GM18508 (cell line): Measurements from ENCODE around the gene NEK5.

ENCODE experiments used
- ATAC-seq: cut with Tn5 transposase; IDR thresholded peaks from one replicate; pipeline ENCODE4 v1.9.1; 2021; ENCODE audit warnings: moderate number of reproducible peaks; ENCODE audit not compliant: insufficient read depth, unreplicated experiment

NEK5 gene

DNA sequence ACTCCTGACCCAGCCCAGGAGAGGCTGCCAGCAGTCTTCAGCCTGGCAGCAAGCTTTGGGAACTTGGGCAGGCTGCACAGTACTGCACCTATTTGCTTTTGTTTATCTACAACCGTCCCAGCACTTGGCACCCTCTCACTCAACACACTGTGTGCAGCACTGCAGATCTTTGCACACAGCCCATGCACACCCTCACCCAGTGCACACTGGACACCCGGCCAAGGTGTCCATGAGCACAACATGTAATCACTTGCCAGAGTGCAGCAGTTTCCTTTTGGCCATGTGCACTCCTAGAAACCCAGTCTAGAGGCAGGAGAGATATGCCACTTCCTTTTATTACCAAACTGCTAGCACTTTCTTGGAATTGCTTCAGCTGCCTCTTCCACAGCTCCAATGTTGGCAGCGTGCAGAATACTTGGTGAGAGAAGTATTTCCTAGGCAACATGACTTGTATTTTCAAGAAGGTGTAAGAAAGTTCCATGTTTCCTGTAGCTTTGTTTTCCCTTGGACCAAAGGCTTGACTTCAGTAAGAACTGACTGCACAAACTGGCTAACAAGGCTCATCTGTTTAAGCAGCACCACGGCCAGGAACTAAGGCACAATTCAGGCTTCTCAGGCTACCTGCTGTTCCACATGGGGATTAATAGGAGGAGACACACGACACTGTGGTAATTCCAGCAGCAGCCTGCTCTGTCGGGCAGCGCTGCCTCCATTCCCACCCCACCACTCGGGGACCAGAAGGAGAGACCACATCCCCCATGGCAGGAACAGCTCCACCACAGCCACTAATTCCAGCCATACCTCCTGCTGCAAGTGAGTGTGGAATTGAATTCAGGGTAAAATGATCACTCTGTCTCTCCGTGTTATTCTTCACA lies 133.0 kb downstream of the NEK5 start:
- no peak for ATAC-seq

DNA sequence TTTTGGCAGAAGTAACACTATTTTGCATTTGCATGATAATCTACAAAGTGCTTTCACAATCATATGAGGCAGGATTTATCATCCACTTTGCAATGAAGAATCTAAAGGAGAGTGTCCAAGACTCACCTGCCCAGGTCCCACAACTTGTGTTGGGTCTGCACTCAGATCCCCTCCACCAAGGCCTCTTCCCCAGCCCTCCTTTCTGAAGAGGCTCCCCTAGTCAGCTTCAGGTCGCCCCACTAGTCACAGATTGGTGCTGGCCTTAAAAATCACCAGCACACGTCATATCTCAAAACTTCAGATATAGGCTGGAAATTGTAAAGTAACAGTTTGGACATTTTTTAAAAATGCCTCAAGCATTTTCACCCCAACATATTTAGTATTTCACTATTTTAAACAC lies 135.2 kb downstream of the NEK5 start:
- no peak for ATAC-seq

DNA sequence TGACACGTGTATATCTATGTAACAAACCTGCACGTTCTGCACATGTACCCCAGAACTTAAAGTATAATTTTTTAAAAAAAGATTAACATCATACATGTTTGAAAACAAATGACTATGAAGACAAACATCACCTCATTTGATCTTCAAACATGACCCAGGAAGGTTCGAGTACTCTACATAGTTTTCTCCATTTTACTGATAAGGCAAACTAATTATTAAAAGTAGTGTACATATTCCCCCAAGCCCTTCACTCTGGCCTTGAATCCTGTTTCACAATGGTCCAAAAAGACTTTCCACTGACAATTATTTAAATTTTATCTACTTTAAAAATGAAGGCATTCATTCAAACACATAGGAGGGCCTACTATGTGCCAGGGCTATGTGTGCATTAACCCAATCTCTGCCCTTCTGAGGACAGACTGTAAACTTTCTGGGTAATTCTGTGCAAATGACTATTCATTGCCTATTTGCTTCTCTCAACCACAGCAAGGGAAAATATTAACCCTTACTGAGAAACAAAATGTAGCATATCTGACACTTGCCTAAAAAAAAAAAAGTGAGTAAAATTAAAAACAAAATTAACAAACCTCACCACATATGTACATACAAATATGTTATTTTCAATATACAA lies 139.8 kb downstream of the NEK5 start:
- ATAC-seq, result no peak
